GM12892 (cell line): ENCODE data around the gene COL23A1.

Experiments used
- POLR2A ChIP-seq: IDR thresholded peaks from 2 replicates; pipeline ENCODE4 v1.6.1; 2011; ENCODE audit warnings: low read depth, low read length, control low read depth
- POLR2AphosphoS5 ChIP-seq: IDR thresholded peaks from 2 replicates; pipeline ENCODE4 v1.6.1; 2011; ENCODE audit warnings: low read depth, low read length, control low read depth
- TAF1 ChIP-seq: IDR thresholded peaks from 2 replicates; pipeline ENCODE4 v1.6.1; 2011; ENCODE audit warnings: low read depth, mild to moderate bottlenecking, control low read depth, low read length, borderline replicate concordance

DNA sequence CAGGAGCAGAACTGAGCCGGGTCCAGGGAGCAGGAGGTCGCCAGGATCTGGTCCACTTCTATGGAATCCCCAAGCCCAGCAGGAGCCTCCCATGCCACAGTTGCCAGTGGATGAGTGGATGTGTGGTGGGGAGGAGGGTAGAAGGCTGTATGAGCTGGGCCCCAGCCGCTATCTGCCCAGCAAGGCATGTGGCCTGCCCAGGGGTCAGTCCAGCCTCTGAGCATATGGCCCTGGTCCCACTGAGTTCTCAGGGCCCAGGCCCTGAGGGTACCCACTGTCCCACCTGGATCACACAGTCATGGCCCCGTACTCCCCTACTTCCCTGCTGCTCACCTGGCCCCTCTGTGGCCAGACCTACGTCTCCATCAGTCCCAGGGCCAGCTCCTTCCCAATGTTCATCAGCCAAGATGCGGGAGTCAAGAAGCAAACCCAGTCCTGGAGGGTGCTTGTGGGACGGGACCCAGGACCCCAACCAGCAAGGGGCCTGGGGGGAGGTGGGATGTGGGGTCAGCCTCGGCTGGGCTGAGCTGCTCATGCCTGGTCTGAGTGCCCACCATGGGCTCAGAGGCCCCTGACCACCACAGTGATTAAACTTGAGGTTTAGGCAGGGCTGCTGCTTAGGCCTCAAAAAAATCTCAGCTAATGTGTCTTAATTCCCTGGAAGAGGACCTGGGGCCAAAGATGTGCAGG is 152.7 kb downstream of the COL23A1 start:
- no peak for TF ChIP-seq POLR2AphosphoS5
- TF ChIP-seq POLR2A, result no peak
- TF ChIP-seq TAF1, result no peak
